HFFc6 (cell line): ENCODE results near the gene KLHL22. TPM values are rescaled to one million over a fixed set of nuclear protein-coding genes. Genes with fewer than 3 reads are reported as not detected.

Source experiments
- DNase-seq: peaks from one replicate; pipeline ENCODE4 v3.0.0-alpha.2; 2018
- H3K27ac Mint-ChIP-seq: 2 replicates; pipeline ENCODE4 v1.8.0; 2020; ENCODE audit warnings: mild to moderate bottlenecking, mixed read lengths
- H3K27me3 Mint-ChIP-seq: 2 replicates; pipeline ENCODE4 v1.8.0; 2021; ENCODE audit warnings: mild to moderate bottlenecking, moderate library complexity, mixed read lengths; ENCODE audit not compliant: insufficient read depth
- H3K36me3 Mint-ChIP-seq: 2 replicates; pipeline ENCODE4 v1.8.0; 2021; ENCODE audit warnings: low read depth, mixed read lengths
- H3K4me1 Mint-ChIP-seq: 2 replicates; pipeline ENCODE4 v1.8.0; 2020; ENCODE audit warnings: low read depth, mixed read lengths
- H3K4me3 Mint-ChIP-seq: 2 replicates; pipeline ENCODE4 v1.8.0; 2020; ENCODE audit warnings: mild to moderate bottlenecking, moderate library complexity, mixed read lengths
- H3K9me3 Mint-ChIP-seq: 2 replicates; pipeline ENCODE4 v1.8.0; 2020; ENCODE audit warnings: mild to moderate bottlenecking, mixed read lengths
- CTCF ChIP-seq: fragments of 200-600 bp; sonication (generic); IDR thresholded peaks from 2 replicates; pipeline ENCODE4 v1.5.0; 2021; ENCODE audit warnings: antibody characterized with exemption, mild to moderate bottlenecking
- total RNA-seq, 6 experiments: library from RNA; stranded (reverse); fragmentation: NEBNext Ultra II Directional; extraction: Animal tissue kit (Norgen Biotek cat#: 25700); gene quantifications; 2 replicates in 1 of 6; 3 replicates in 5 of 6; pipeline ENCODE4 v1.2.3, GENCODE V29; 2021

Gene KLHL22
- total RNA-seq, 6 experiments from 2014 or later, result 19.2 to 25.5 (median 21.6) TPM

DNA sequence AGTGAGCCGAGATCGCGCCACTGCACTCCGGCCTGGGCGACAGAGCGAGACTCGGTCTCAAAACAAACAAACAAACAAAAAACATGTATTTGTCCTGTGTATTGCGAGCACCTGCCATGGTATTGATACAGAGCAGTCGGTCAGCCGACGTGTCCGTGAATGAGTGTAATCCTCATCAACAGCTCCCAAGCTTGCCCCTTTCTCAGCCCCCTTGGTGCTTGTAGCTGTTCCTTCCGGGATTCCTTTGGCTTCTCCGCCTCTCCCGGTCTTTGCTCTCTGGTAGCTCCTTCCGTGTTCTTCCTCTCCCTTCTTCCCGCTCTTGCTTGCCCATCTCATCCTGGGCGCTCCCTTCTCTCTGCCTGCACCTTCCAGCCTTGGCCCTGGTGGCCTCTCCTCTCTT lies 90.7 kb downstream of the KLHL22 start:
- Mint-ChIP-seq H3K4me3 (no peak overlapping the region), H3K36me3 (peaks cover 4% of the 10 kb centered on the region; the same call in 1 of the 2 replicates), H3K27me3 (no peaks in the 10 kb centered on the region), H3K9me3 (no peaks in the 10 kb centered on the region), H3K4me1 (no peaks in the 10 kb centered on the region), H3K27ac (no peak overlapping the region)
- TF ChIP-seq CTCF, result no peak
- no peak for DNase-seq

GRCh38 chr22:20403779-20404140 lies 91.8 kb downstream of the KLHL22 start:
- H3K4me3 Mint-ChIP-seq, result no peak overlapping the region
- no peak for TF ChIP-seq CTCF
- H3K9me3 Mint-ChIP-seq, result no peaks in the 10 kb centered on the region
- no peak overlapping the region for H3K27ac Mint-ChIP-seq
- peaks cover 4% of the 10 kb centered on the region; the same call in 1 of the 2 replicates for H3K36me3 Mint-ChIP-seq
- H3K27me3 Mint-ChIP-seq, result no peaks in the 10 kb centered on the region
- DNase-seq, result no peak
- H3K4me1 Mint-ChIP-seq, result no peaks in the 10 kb centered on the region

DNA sequence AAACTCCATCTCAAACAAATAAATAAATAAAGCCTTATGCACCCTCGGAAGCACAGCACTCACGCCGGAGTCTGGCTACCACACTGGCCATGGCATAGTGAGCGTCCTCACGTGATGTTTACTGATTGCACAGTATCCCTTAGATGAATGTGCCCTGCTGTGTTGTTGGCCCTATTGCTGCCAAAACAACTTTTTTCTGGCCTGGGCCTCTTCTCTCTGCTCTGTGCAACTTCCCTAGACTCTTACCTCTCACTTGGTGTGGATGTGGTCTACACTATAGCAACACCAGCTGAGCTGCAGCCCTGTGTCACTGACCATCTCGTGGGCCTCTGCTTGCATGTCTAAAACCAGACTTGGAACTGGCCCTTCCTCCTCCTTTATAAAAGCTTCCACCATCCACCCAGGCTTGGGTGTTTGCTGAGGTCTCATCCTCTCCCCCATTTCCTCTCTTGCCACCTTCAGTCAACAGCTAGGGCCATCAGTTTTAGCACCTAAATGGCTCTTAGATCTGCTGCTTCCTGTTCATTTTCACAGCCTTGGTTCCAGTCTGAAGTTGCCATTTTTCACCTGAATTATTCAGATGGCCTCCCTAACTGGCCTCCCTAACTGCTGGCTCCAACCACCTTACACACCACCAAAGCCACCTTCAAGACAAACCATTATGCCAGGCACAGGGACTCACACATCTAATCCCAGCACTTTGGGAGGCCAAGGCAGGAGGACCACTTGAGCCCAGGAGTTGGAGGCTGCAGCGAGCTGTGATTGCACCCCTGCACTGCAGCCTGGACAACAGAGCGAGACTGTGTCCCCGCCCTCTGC lies 92.4 kb downstream of the KLHL22 start:
- DNase-seq, result no peak
- H3K4me1 Mint-ChIP-seq, result no peaks in the 10 kb centered on the region
- TF ChIP-seq CTCF, result no peak
- H3K36me3 Mint-ChIP-seq, result peaks cover 4% of the 10 kb centered on the region; the same call in 1 of the 2 replicates
- no peak overlapping the region for H3K27ac Mint-ChIP-seq
- no peaks in the 10 kb centered on the region for H3K27me3 Mint-ChIP-seq
- H3K4me3 Mint-ChIP-seq, result no peak overlapping the region
- H3K9me3 Mint-ChIP-seq, result no peaks in the 10 kb centered on the region

DNA sequence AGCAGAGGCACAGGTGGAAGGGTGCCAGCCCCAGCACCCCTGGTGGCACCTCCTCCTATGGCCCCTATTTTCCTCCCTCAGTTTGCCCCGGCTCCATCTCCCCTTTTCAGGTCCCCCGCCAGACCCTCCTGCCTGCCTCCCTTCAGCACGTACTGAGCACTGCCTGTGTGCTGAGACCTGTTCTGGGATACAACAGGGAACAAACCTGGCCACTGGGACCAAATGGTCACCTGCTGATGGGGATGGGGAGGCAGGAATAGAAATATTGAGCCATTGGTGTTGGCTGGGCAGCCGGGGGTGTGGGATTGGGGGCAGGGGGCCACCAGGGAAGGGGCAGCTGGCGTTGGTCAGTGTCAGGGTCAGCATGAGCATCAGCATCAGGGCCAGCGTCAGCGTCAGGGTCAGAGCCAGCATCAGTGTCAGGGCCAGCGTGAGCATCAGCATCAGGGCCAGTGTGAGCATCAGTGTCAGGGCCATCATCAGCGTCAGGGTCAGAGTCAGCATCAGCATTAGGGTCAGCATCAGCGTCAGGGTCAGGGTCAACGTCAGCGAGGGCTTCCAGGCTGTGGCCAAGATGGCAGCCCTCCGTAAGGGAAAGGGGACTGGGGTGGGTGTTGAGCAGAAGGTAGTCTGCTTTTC lies 94.1 kb downstream of the KLHL22 start:
- H3K36me3 Mint-ChIP-seq, result peaks cover 3% of the 10 kb centered on the region; the same call in 1 of the 2 replicates
- TF ChIP-seq CTCF, result no peak
- H3K27ac Mint-ChIP-seq, result no peak overlapping the region
- H3K4me3 Mint-ChIP-seq, result no peak overlapping the region
- no peaks in the 10 kb centered on the region for H3K9me3 Mint-ChIP-seq
- DNase-seq, result no peak
- H3K27me3 Mint-ChIP-seq, result no peaks in the 10 kb centered on the region
- no peaks in the 10 kb centered on the region for H3K4me1 Mint-ChIP-seq

GRCh38 chr22:20400606-20401375 lies 94.8 kb downstream of the KLHL22 start:
- TF ChIP-seq CTCF, result no peak
- H3K27me3 Mint-ChIP-seq, result no peaks in the 10 kb centered on the region

More at GRCh38 chr22:20400606-20401375, 94.8 kb downstream of the KLHL22 start:
- Mint-ChIP-seq H3K4me1 (no peaks in the 10 kb centered on the region), H3K4me3 (no peak overlapping the region), H3K27ac (no peak overlapping the region), H3K36me3 (no peaks in the 10 kb centered on the region; the same call in 1 of the 2 replicates), H3K9me3 (no peaks in the 10 kb centered on the region)
- DNase-seq, result no peak
